Esophagus muscularis mucosa (tissue), 4 donors: ENCODE measurements around the gene AGAP1. TPM values are rescaled to one million over a fixed set of nuclear protein-coding genes. Genes with fewer than 3 reads are reported as not detected.

Experiments used
- DNase-seq: peaks from one replicate; pipeline ENCODE4 v3.0.0-alpha.2; 2017; ENCODE audit errors: extremely low spot score
- H3K27ac ChIP-seq, 4 donors: fragments of 200-600 bp; sonication (generic); replicated peaks in 1 of 4; 1 replicate in 3 of 4; 2 replicates in 1 of 4; pipeline ENCODE4 v1.5.1; 2016 to 2019; ENCODE audit warnings: mild to moderate bottlenecking in 1 of 4
- H3K27me3 ChIP-seq, 4 donors: fragments of 200-600 bp; sonication (generic); one replicate each; pipeline versions ENCODE4 v1.5.1 to v1.6.0; 2016 to 2019
- H3K36me3 ChIP-seq, 4 donors: fragments of 200-600 bp; sonication (generic); one replicate each; pipeline ENCODE4 v1.5.1; 2016 to 2019
- H3K4me1 ChIP-seq, 4 donors: fragments of 200-600 bp; sonication (generic); one replicate each; pipeline ENCODE4 v1.5.1; 2016 to 2019
- H3K4me3 ChIP-seq, 4 donors: fragments of 200-600 bp; sonication (generic); 1 replicate in 2 of 4; 2 replicates in 2 of 4; pipeline ENCODE4 v1.5.1; 2016 to 2019; ENCODE audit warnings: mild to moderate bottlenecking in 4 of 4, moderate library complexity in 1 of 4
- H3K9me3 ChIP-seq, 4 donors: fragments of 200-600 bp; sonication (generic); 1 replicate in 3 of 4; 2 replicates in 1 of 4; pipeline ENCODE4 v1.5.1; 2016 to 2019
- EP300 ChIP-seq: sonication (generic); formaldehyde crosslinking; IDR thresholded peaks from one replicate; pipeline ENCODE4 v1.6.1; 2017; ENCODE audit warnings: antibody characterized with exemption
- POLR2A ChIP-seq: fragments of 450-650 bp; IDR thresholded peaks from one replicate; pipeline ENCODE4 v1.6.1; 2017; ENCODE audit warnings: antibody characterized with exemption, moderate library complexity, mild to moderate bottlenecking, low read depth
- POLR2AphosphoS5 ChIP-seq, 2 donors: sonication (generic); formaldehyde crosslinking; IDR thresholded peaks; one replicate each; pipeline ENCODE4 v1.6.1; 2017; ENCODE audit warnings: antibody characterized with exemption in 2 of 2
- WGBS: methylation state at CpG from one replicate; pipeline ENCODE4 v1.1.5; 2018; 5-methylcytosine and 5-hydroxymethylcytosine counted together
- intact Hi-C: fragments of 100-400 bp; cut with DNase I; formaldehyde crosslinking; loops from one replicate; pipeline ENCODE4 v1.15.1; 2023
- total RNA-seq, 4 donors: library from RNA; depleted of rRNA; stranded (reverse); fragments of >200 nt; gene quantifications; one replicate each; pipeline versions ENCODE4 v1.1.0 to v1.2.1, GENCODE V29; 2016
- TF ChIP-seq, protein P1 (sequence below), 3 experiments: fragments of 200-600 bp in 2 of 3; fragments of 450-650 bp in 1 of 3; sonication (generic) in 2 of 3; IDR thresholded peaks; one replicate each; pipeline ENCODE4 v1.5.1; 2017 to 2019; ENCODE audit warnings: antibody characterized with exemption in 3 of 3, mild to moderate bottlenecking in 2 of 3, moderate library complexity in 1 of 3

AGAP1 gene
- total RNA-seq, 4 donors from 2014 or later: 37.9 to 62.4 (median 47.2) TPM

DNA sequence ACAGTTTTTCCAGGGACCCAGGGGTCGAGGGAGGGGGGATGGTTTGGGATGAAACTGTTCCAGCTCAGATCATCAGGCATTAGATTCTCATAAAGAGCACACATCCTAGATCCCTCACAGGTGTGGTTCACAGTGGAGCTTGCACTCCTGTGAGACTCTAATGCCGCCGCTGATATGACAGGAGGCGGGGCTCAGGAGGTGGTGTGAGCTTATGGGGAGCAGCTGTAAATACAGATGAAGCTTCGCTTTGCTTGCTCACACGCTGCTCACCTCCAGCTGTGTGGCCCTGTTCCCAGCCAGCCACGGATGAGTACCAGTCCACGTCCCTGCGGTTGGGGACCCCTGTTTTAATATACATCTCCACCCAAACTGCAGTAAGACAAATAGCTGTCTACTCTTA lies 204.2 kb downstream of the AGAP1 start:
- intact Hi-C loops: no loop called here
- DNase-seq: no peak

DNA sequence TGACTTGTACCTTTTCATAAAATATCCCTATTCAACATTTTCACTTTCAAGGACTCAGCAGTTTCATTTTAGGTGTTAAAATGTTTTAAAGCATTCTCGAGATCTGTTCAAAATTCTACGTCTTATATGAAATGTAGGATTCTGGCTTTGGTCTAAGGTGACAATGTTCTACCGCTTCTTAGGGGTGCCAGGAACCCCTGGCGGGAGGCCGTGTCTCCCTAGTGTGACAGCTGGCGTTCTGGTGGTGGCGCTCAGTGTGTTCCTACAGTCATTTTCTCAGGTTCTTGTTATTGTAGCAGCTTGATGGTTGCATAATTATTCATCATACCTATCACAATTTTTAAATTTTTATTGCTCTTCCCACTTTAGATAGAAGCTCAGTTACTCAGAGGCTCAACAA lies 204.6 kb downstream of the AGAP1 start:
- Histone ChIP-seq H3K9me3 (no peaks in the 10 kb centered on the region), H3K27me3 (no peaks in the 10 kb centered on the region), H3K4me3 (no peak overlapping the region), H3K27ac (no peak overlapping the region), H3K4me1 (peaks cover 12 to 88% (median 57%) of the 10 kb centered on the region in 4 donors), H3K36me3 (no peaks in the 10 kb centered on the region)
- TF ChIP-seq POLR2A: no peak
- no peak for TF ChIP-seq POLR2AphosphoS5 (IDR thresholded peaks at IDR 0.05)
- TF ChIP-seq, protein P1, sequence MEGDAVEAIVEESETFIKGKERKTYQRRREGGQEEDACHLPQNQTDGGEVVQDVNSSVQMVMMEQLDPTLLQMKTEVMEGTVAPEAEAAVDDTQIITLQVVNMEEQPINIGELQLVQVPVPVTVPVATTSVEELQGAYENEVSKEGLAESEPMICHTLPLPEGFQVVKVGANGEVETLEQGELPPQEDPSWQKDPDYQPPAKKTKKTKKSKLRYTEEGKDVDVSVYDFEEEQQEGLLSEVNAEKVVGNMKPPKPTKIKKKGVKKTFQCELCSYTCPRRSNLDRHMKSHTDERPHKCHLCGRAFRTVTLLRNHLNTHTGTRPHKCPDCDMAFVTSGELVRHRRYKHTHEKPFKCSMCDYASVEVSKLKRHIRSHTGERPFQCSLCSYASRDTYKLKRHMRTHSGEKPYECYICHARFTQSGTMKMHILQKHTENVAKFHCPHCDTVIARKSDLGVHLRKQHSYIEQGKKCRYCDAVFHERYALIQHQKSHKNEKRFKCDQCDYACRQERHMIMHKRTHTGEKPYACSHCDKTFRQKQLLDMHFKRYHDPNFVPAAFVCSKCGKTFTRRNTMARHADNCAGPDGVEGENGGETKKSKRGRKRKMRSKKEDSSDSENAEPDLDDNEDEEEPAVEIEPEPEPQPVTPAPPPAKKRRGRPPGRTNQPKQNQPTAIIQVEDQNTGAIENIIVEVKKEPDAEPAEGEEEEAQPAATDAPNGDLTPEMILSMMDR (IDR thresholded peaks at IDR 0.05): no peak
- TF ChIP-seq EP300: no peak
- DNase-seq: no peak
- 96% methylated on average over 7 of the region's 7 CpGs for WGBS
- intact Hi-C loops: no loop called here

More for the DNA sequence above, 204.2 kb downstream of the AGAP1 start:
- Histone ChIP-seq H3K27ac (no peak overlapping the region), H3K27me3 (no peaks in the 10 kb centered on the region), H3K4me3 (no peak overlapping the region), H3K4me1 (peaks cover 12 to 88% (median 55%) of the 10 kb centered on the region in 4 donors), H3K36me3 (no peaks in the 10 kb centered on the region), H3K9me3 (no peaks in the 10 kb centered on the region)
- WGBS: 60% methylated on average over 9 of the region's 9 CpGs
- TF ChIP-seq EP300 (no peak), POLR2A (no peak), POLR2AphosphoS5 (IDR thresholded peaks at IDR 0.05) (no peak)
- TF ChIP-seq, protein P1 (IDR thresholded peaks at IDR 0.05): no peak

DNA sequence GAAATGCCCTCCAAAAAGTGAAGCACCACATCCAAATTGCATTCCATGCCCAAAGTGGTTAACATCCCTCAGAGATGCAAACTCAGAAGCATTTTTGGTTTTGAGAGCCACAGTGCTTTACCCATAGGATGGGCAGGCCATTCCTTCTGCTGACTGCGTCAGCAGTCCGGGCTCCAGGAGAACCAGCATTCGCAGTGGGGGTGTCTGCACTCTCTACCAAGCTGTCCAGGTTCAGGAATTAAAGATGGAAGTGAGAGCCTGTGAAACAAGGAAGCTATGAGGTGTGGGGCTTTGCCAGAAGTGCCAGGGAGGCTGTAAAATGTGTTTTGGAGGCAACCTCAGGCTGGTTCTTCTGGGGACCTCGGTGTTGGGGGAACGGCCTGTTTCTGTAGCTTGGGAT lies 205.7 kb downstream of the AGAP1 start:
- H3K4me1 ChIP-seq: peaks cover 12 to 93% (median 61%) of the 10 kb centered on the region in 4 donors
- DNase-seq: no peak
- H3K27ac ChIP-seq: no peak overlapping the region

DNA sequence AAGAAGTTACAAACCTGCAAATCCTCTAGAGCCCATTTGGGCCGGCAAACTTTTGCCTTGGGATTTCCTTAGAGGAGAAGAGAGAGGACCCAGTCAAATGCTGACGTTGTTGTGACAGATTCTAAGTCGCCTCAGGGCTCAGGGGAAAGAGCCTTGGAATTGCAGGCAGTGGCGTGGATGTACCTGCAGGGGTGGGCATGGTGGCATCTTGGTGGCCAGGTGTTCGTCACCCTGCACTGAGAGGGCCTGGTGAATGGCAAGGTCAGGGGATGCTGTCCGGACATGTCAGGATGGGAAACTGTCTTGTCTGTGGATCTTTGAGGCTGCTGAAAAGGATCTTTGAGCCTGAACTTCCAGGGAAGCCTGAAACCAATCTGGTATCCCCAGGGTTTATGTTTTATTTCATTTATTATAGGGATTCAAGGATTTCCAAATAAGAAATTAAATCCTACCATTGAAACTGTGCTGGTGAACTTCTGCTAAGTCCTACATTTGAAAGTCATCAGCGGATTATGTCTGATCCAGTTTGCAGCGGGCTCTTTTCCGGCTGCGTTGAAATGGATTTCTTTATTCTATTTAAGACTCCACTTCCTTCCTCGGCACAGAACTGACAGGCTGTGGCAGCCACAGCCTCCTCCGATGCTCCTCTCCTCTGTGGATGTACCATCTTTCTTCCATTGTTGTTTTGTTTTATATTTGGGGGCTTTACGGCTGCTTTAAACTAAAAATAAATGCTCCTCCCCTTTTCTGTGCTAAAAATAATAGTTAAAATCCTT lies 207.6 kb downstream of the AGAP1 start:
- Histone ChIP-seq H3K9me3 (no peaks in the 10 kb centered on the region), H3K4me1 (peaks cover 12 to 88% (median 64%) of the 10 kb centered on the region in 4 donors), H3K36me3 (no peaks in the 10 kb centered on the region), H3K4me3 (no peak overlapping the region), H3K27ac (peak overlapping the region in 1 of 4 donors; percentile 71), H3K27me3 (no peaks in the 10 kb centered on the region)
- DNase-seq: no peak
- intact Hi-C loops: no loop called here
- WGBS: 72% methylated on average over 13 of the region's 13 CpGs
- TF ChIP-seq, protein P1 (IDR thresholded peaks at IDR 0.05): no peak
- no peak for TF ChIP-seq POLR2A
- no peak for TF ChIP-seq POLR2AphosphoS5 (IDR thresholded peaks at IDR 0.05)
- no peak for TF ChIP-seq EP300

More for the DNA sequence above, 205.7 kb downstream of the AGAP1 start:
- Histone ChIP-seq H3K4me3 (no peak overlapping the region), H3K27me3 (no peaks in the 10 kb centered on the region), H3K9me3 (no peaks in the 10 kb centered on the region), H3K36me3 (no peaks in the 10 kb centered on the region)
- no peak for TF ChIP-seq POLR2A
- TF ChIP-seq, protein P1 (IDR thresholded peaks at IDR 0.05): no peak
- 100% methylated on average over 2 of the region's 5 CpGs for WGBS
- intact Hi-C loops: no loop called here

DNA sequence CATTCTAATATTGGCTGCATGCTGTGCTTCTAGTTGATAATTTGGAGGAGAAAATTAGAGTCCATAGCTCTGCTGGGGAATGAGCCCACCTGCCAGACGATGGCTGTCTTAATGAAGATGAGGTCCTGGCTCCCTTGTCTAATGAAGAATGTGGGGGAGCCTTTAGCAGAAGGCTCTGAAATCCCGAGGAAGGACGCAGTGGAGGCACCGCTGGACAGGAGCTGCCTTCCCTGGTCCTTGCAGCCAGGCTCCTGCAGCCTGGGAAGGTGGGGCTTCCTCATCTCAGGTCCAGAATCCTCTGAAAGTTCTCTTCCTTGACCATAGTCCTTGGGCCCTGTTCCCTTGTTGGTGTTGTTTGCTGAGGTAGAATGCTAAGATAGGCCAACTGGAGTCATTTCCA lies 208.3 kb downstream of the AGAP1 start:
- H3K27ac ChIP-seq: peak overlapping the region in 3 of 4 donors; percentile 57 to 74 (median 71)
- peaks cover 12 to 84% (median 64%) of the 10 kb centered on the region in 4 donors for H3K4me1 ChIP-seq
- no peaks in the 10 kb centered on the region for H3K27me3 ChIP-seq
- no peak for DNase-seq
- intact Hi-C loops: no loop called here
- H3K4me3 ChIP-seq: no peak overlapping the region
- 94% methylated on average over 4 of the region's 4 CpGs for WGBS
- TF ChIP-seq POLR2AphosphoS5 (IDR thresholded peaks at IDR 0.05): no peak
- TF ChIP-seq, protein P1 (IDR thresholded peaks at IDR 0.05): no peak
- TF ChIP-seq EP300: no peak
- TF ChIP-seq POLR2A: no peak
- no peaks in the 10 kb centered on the region for H3K9me3 ChIP-seq
- H3K36me3 ChIP-seq: no peaks in the 10 kb centered on the region
